ENCODE data around the gene HNRNPH3. TPM values are rescaled to one million over a fixed set of nuclear protein-coding genes. Genes with fewer than 3 reads are reported as not detected.

The HNRNPH3 gene
- total and polyA plus RNA-seq, 11 donors: 23.7 to 140 (median 87.7) TPM

DNA sequence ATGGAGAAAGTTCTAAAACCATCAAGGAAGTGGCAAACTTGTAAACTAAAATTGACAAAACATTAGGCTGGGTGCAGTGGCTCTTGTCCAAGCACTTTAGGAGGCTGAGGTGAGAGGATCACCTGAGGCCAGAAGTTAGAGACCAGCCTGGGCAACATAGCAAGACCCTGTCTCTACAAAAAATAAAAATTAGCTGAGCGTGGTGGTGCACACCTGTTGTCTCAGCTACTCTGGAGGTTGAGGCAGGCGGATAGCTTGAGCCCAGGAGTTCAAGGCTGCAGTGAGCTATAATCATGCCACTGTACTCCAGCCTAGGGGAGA lies 29.4 kb upstream of the HNRNPH3 start:
- Histone ChIP-seq H3K4me1 (peaks cover 0 to 6% (median 1%) of the 10 kb centered on the region in 12 donors), H3K27ac (no peak overlapping the region), H3K9me3 (no peaks in the 10 kb centered on the region), H3K27me3 (no peaks in the 10 kb centered on the region), H3K4me3 (no peak overlapping the region), H3K36me3 (no peaks in the 10 kb centered on the region)
- ATAC-seq (no peak), DNase-seq (no peak)
- TF ChIP-seq POLR2A (IDR thresholded peaks at IDR 0.05): no peak
- TF ChIP-seq, protein P1, sequence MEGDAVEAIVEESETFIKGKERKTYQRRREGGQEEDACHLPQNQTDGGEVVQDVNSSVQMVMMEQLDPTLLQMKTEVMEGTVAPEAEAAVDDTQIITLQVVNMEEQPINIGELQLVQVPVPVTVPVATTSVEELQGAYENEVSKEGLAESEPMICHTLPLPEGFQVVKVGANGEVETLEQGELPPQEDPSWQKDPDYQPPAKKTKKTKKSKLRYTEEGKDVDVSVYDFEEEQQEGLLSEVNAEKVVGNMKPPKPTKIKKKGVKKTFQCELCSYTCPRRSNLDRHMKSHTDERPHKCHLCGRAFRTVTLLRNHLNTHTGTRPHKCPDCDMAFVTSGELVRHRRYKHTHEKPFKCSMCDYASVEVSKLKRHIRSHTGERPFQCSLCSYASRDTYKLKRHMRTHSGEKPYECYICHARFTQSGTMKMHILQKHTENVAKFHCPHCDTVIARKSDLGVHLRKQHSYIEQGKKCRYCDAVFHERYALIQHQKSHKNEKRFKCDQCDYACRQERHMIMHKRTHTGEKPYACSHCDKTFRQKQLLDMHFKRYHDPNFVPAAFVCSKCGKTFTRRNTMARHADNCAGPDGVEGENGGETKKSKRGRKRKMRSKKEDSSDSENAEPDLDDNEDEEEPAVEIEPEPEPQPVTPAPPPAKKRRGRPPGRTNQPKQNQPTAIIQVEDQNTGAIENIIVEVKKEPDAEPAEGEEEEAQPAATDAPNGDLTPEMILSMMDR (IDR thresholded peaks at IDR 0.05): no peak
- intact Hi-C loops (cut with DNase I): loop anchor here (2.0 to 10.0 kb wide), 10 partner anchors 70 to 448 kb away; partner anchors contain the start of genes ATOH7 (in 1 of the 10) and HERC4 (in 1 of the 10)
- WGBS, 4 donors: 37 to 71% (median 65%) methylated on average over 2 of the region's 2 CpGs

DNA sequence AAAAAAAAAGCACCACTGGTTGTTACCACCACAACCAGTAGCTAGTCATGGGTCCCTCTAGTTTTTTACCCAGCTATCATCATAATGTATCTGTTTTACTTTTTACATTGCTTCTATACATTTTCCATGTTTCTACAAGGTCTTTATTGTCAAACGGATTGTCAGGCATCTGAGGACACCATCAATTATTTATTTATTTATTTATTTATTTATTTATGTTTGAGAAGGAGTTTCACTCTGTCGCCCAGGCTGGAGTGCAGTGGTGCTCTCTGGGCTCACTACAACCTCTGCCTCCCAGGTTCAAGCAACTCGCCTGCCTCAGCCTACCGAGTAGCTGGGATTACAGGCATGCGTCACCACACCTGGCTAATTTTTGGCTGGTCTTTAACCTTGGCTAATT lies 29.0 kb upstream of the HNRNPH3 start:
- Histone ChIP-seq H3K36me3 (no peaks in the 10 kb centered on the region), H3K27ac (no peak overlapping the region), H3K4me1 (peaks cover 0 to 6% (median 1%) of the 10 kb centered on the region in 12 donors), H3K9me3 (no peaks in the 10 kb centered on the region), H3K4me3 (no peak overlapping the region), H3K27me3 (no peaks in the 10 kb centered on the region)
- TF ChIP-seq POLR2A (IDR thresholded peaks at IDR 0.05): no peak
- TF ChIP-seq, protein P1 (IDR thresholded peaks at IDR 0.05): no peak
- no peak for DNase-seq
- WGBS, 4 donors: 71 to 84% (median 81%) methylated on average over 5 of the region's 5 CpGs
- ATAC-seq: no peak
- intact Hi-C loops (cut with DNase I): loop anchor here (2.0 to 10.0 kb wide), 10 partner anchors 71 to 448 kb away; partner anchors contain the start of genes ATOH7 (in 1 of the 10) and HERC4 (in 1 of the 10)

DNA sequence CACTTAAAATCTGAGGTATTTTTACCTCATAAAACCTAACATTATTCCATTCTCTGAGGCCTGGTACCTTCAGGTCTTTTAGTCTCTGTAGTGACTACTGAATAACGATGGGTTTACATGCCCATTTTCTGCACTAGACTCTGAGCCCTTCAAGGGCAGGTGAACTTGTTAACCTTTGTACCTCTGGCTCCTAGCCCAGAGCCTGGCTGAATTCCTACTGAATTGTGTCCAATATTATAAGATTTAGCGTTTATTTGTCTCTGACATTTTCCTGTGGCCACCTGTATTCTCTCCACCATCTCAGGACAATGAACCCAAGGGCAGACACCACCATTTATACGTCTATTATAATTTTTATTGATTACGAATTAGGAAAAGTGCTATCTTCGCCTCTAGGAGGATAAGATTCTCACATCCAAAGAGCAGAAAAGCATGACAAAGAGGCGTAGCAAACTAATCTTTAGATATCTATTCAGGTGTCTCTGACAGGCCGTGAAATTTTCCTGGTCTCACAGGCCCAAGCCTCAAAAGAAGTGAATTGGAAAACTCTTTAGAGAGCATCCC lies 27.9 kb upstream of the HNRNPH3 start:
- Histone ChIP-seq H3K4me3 (no peak overlapping the region), H3K27me3 (no peaks in the 10 kb centered on the region), H3K9me3 (no peaks in the 10 kb centered on the region), H3K4me1 (peaks cover 0 to 6% (median 1%) of the 10 kb centered on the region in 12 donors), H3K27ac (no peak overlapping the region), H3K36me3 (no peaks in the 10 kb centered on the region)
- WGBS, 4 donors: 67 to 75% (median 71%) methylated on average over 7 of the region's 7 CpGs
- no peak for ATAC-seq
- TF ChIP-seq, protein P1 (IDR thresholded peaks at IDR 0.05): no peak
- TF ChIP-seq POLR2A (IDR thresholded peaks at IDR 0.05): no peak
- intact Hi-C loops (cut with DNase I): loop anchor here (2.0 to 10.0 kb wide), 10 partner anchors 72 to 449 kb away; partner anchors contain the start of genes ATOH7 (in 1 of the 10) and HERC4 (in 1 of the 10)
- DNase-seq: no peak

DNA sequence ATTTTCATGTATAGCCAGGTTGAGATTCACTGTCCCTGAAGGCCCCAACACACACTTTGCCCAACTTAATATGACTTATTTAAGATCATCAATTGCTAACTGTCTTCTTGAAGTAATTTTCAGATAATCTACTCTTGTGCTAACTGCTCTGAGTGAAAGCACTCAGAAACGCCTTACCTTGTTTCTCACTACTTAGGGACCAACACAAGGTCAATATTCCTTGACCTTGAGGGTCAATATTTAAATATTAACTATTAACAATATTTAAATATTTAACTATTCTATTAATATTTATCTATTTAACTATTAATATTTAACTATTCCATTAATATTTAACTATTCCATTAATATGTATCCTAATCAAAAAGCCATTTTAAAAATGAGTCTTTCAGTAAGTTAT lies 26.0 kb upstream of the HNRNPH3 start:
- no peaks in the 10 kb centered on the region for H3K36me3 ChIP-seq
- intact Hi-C loops (cut with DNase I): loop anchor here in 4 of 10 donors (10.0 kb wide), 4 partner anchors 91 to 451 kb away; partner anchors contain the start of gene HERC4 (in 1 of the 4)
- ATAC-seq: no peak

More for the DNA sequence above, 26.0 kb upstream of the HNRNPH3 start:
- H3K9me3 ChIP-seq: no peaks in the 10 kb centered on the region
- H3K4me1 ChIP-seq: peaks cover 0 to 6% (median 1%) of the 10 kb centered on the region in 12 donors
- WGBS, 4 donors: 5 to 64% (median 53%) methylated on average over 1 of the region's 1 CpG
- TF ChIP-seq, protein P1 (IDR thresholded peaks at IDR 0.05): no peak
- TF ChIP-seq POLR2A (IDR thresholded peaks at IDR 0.05): no peak
- no peak overlapping the region for H3K4me3 ChIP-seq
- H3K27me3 ChIP-seq: no peaks in the 10 kb centered on the region
- DNase-seq: no peak
- H3K27ac ChIP-seq: no peak overlapping the region

All from heart left ventricle (tissue), 16 donors.